IPS-18c (cell line): ENCODE measurements around the gene HYDIN.

Source experiments
- H3K4me3 ChIP-seq: 2 replicates; pipeline ENCODE4 v1.7.0; 2013; ENCODE audit warnings: low read depth, mild to moderate bottlenecking, low read length, moderate library complexity; ENCODE audit not compliant: insufficient read depth
- H3K9me3 ChIP-seq: one replicate; pipeline ENCODE4 v1.6.1; 2013; ENCODE audit warnings: mild to moderate bottlenecking, low read length, moderate library complexity; ENCODE audit not compliant: control insufficient read depth, insufficient read depth

HYDIN gene

GRCh38 chr16:70769761-70770160 lies 460.8 kb downstream of the HYDIN start:
- no peaks in the 10 kb centered on the region for H3K9me3 ChIP-seq
- no peak overlapping the region for H3K4me3 ChIP-seq

GRCh38 chr16:70769131-70769530 lies 461.4 kb downstream of the HYDIN start:
- H3K9me3 ChIP-seq, result no peaks in the 10 kb centered on the region
- no peak overlapping the region for H3K4me3 ChIP-seq

GRCh38 chr16:70768203-70768580 lies 462.3 kb downstream of the HYDIN start:
- H3K9me3 ChIP-seq, result no peaks in the 10 kb centered on the region
- H3K4me3 ChIP-seq, result no peak overlapping the region

GRCh38 chr16:70767377-70768202 lies 462.9 kb downstream of the HYDIN start:
- no peaks in the 10 kb centered on the region for H3K9me3 ChIP-seq

GRCh38 chr16:70766658-70767057 lies 463.9 kb downstream of the HYDIN start:
- no peak overlapping the region for H3K4me3 ChIP-seq
- H3K9me3 ChIP-seq, result no peaks in the 10 kb centered on the region

More at GRCh38 chr16:70767377-70768202, 462.9 kb downstream of the HYDIN start:
- no peak overlapping the region for H3K4me3 ChIP-seq

- H3K4me3 ChIP-seq, result no peak overlapping the region
- H3K9me3 ChIP-seq, result no peaks in the 10 kb centered on the region
Observed at GRCh38 chr16:70766176-70766575, 464.3 kb downstream of the HYDIN start.

- Histone ChIP-seq H3K4me3 (no peak overlapping the region), H3K9me3 (no peaks in the 10 kb centered on the region)
Observed at GRCh38 chr16:70765491-70765890, 465.0 kb downstream of the HYDIN start.

GRCh38 chr16:70764632-70765031 lies 465.9 kb downstream of the HYDIN start:
- no peaks in the 10 kb centered on the region for H3K9me3 ChIP-seq
- no peak overlapping the region for H3K4me3 ChIP-seq

- Histone ChIP-seq H3K4me3 (no peak overlapping the region), H3K9me3 (no peaks in the 10 kb centered on the region)
Observed at GRCh38 chr16:70760221-70760620, 470.3 kb downstream of the HYDIN start.

GRCh38 chr16:70759666-70760065 lies 470.9 kb downstream of the HYDIN start:
- no peak overlapping the region for H3K4me3 ChIP-seq

GRCh38 chr16:70758786-70759185 lies 471.7 kb downstream of the HYDIN start:
- no peak overlapping the region for H3K4me3 ChIP-seq
- H3K9me3 ChIP-seq, result no peaks in the 10 kb centered on the region

More at GRCh38 chr16:70759666-70760065, 470.9 kb downstream of the HYDIN start:
- H3K9me3 ChIP-seq, result no peaks in the 10 kb centered on the region
